Measurements from ENCODE around the gene ACSL6.

The ACSL6 gene

GRCh38 chr5:132011622-132012343, at the start of gene ACSL6:
ACSL6 (minus strand) TSS chr5:132011658; CDS start chr5:132011553, 105 bp downstream.
- no peak for DNase-seq (ENCODE audit: low read depth)

- no peak for DNase-seq (ENCODE audit: low read depth)
These were observed 49.2 kb upstream of the ACSL6 start, which contains the start of gene IL3 for GRCh38 chr5:132060501-132061161. IL3 (plus strand) TSS chr5:132060655; CDS start chr5:132060707, 52 bp downstream.

- DNase-seq (ENCODE audit: low read depth) = no peak
These were observed 48.4 kb upstream of the ACSL6 start for GRCh38 chr5:132059696-132060500.

GRCh38 chr5:132059043-132059695, 47.7 kb upstream of the ACSL6 start:
- no peak for DNase-seq (ENCODE audit: low read depth)

DNA sequence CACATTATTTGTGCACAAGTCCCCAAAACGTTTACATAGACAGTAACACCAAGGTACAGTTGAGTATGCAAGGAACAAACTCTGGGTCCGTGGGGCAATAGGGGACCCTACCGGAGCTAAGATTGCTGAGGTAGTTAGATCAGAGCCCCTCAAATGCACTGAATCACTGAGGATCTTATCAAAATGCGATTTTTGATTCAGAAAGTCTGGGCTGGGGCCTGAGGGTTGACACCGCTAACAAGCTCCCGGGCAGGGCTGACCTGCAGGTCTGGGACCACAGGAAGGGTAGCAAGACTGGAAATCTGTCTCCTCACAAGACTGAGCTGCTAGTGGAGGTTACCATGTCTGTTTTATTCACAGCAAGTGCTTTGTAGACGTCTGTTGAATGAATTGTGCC, 47.2 kb upstream of the ACSL6 start:
- DNase-seq (ENCODE audit: low read depth) = no peak

GRCh38 chr5:132057498-132058255, 46.2 kb upstream of the ACSL6 start:
- DNase-seq (ENCODE audit: low read depth) = no peak

DNA sequence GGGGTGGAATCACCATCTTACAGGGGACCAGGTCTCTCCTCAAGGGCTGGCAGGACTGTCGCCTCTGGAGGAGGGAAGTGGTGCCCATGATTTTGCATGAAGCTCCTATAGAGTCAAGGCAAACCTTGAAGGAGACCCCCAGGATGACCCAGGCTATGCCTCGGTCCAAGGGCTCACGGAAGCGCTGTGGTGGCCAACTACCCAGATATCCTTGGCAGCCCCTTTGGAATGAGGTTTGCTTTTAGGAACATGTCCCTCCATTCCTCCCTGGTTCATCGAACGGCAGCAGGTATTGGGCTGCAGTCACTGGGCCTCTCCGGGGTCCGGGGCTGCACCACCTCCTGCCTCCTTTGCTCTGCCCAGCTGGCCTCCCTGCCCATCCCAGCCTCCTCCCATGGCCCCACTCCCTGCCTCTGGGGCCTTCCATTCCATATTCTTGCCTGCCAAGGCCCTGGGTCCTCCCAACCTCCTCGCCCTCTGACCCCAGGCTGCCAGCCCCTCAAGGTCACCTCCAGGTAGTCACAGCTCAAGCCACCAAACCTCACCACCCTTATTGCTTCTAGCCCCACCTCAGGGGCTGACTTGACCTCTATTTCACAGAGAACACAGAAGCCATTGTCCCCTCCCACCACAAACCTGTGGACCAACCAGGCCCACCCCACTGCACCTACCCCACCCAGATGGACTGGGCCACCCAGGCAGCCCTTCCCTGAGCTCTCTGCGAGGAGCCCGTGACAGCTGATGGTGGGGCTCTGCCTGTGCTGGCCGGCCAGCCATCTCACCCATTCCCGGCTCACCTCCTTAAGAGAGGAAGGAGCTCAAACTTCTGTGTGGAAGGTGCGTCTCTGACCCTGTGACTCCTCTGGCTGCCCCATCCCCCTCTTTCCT, 45.4 kb upstream of the ACSL6 start:
- DNase-seq (ENCODE audit: low read depth) = no peak

DNA sequence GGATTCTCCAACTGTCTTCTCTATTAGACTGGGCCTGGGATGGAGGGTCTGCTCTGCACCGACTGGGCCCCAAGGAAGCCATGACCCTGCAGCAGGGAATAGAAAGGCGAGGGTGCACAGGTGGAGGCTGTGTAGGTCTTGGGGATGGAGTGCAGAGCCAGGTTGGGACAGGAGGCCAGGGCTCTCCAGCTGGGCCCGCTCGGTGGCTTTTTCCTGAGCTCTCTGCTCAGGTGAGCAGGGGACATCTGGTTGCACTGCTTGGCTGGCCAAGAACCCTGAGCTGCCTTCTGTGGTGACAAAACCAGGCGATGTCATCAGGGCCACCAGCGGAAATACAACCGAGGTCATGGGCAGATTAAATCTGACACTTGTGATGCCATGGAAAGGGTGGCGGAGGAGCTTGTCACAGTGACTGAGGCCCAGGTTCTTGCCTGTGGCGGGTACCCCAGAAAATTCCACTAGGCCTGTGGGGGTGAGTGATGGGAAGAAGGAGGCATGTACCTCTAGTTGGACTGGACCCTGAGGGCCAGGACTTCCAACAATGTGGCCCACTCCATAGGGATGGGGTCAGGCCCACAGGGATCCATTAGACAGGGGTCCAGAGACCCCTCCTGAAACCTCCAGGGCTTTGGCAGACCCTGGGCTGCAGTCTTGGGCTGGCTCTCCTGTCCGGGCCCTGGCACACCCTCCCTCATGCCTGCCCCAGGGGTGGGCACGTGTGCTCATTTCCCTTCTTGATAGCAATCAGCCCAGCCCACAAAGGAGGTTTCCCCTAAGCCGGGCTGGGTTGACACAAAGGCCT, 44.6 kb upstream of the ACSL6 start:
- no peak for DNase-seq (ENCODE audit: low read depth)

GRCh38 chr5:132055441-132055807, 44.0 kb upstream of the ACSL6 start:
- no peak for DNase-seq (ENCODE audit: low read depth)

DNA sequence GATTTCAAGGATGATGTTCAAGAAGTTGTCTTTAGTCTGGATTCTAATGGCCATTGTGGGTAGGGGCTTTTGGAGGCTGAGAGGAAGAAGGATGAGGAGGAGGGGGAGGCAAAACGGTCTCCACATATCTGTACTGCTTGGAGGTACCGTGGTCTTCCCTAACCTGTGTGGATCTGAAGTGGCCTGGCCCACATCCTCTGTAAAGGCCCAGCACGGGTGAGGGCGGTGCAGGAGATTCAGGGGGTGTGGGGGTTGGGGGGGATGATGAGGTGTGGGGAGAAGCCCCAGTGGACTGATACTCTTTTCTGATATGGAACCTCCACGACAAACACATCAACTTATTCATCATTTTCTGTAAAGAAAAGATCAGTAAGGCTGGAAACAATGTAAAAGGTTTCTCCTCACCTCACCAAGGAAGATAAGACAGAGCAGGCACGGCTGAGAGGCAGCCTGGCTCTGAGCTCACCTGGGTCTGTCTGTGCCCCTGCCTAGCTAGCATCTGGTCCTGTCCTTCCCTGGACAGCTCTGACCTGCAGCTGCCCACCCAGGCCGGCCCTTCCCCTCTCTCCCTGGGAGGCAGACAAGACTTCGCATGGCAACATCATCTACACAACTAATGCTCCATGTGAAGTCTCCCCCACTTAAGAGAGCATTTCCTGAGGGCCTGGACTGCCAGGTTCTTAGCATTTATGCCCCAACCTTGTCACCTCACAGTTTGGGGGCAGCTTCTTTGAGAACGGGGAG, 43.4 kb upstream of the ACSL6 start:
- no peak for DNase-seq (ENCODE audit: low read depth)

- DNase-seq (ENCODE audit: low read depth) = no peak
These were observed 42.7 kb upstream of the ACSL6 start for GRCh38 chr5:132054031-132054696.

DNA sequence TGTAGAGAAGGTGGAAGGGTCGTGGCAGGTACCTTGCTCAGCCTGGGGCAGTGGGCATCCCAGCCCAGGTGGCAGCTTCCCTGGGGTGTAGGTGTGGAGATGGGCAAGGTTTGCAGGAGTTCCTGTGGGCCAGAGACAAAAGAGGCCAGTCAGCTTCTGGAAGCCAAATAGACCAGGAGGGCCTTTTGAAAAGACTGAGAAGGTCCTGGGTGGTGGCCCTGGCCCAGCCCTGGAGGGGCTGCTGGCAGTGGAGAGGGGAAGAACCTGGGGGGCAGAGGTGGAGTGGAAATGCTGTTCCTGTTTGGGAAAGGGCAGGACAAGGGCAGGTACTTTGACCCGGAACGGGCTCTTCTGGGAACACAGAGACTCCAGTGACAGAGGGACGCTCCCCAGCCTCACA, 42.0 kb upstream of the ACSL6 start:
- DNase-seq (ENCODE audit: low read depth) = no peak

GRCh38 chr5:132052520-132052919, 41.1 kb upstream of the ACSL6 start:
- DNase-seq (ENCODE audit: low read depth) = no peak

DNA sequence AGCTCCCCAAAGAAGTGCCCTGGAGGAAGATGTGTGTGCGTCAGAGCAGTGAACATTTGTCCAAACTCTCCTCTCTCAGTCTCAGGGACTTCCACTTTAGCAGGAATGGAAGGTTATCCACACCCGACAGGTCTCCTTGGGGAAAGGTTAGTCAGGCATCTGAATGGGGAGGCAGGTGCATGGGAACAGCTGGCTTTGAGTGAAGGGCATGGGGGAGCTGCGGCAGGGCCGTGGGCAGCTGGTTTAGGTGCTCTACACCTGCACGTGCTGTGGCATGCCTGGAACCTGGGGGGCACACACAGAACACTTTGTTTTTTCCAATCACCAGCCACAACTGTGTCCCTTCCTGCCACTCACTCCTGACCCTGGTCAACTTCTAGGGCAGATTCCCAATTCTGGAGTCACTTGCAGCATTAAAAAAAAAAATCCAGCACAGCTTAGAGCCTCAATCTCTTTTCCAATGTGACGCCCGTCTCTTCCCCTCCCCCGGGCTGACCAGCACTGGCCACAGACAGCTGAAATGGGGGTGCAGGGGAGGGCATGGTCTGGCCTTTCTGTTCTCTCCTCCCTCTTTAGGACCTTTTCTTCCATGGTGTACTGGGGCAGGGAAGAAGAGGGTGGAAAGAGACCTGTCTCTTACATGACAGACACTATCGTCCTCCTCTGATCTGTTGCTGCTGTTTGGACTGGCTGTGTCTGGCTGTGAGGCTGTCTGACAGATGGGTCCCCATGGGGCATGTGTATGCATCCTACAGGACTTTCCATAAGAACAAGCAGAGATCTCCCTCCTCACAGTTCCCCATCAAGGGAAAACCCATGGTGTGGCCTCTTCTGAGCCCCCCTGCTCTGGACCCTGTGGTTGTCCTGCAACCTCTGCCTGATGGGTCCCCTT, 39.4 kb upstream of the ACSL6 start:
- DNase-seq (ENCODE audit: low read depth) = no peak

- DNase-seq (ENCODE audit: low read depth) = no peak
These were observed 38.7 kb upstream of the ACSL6 start for GRCh38 chr5:132050136-132050535.

- no peak for DNase-seq (ENCODE audit: low read depth)
These were observed 38.1 kb upstream of the ACSL6 start for GRCh38 chr5:132049559-132049958.

GRCh38 chr5:132049093-132049492, 37.6 kb upstream of the ACSL6 start:
- DNase-seq (ENCODE audit: low read depth) = no peak

All from activated T-cell treated with anti-CD3 and anti-CD28 coated beads for 48 hours (primary cell).